NCI-H2107 treated with DMSO at 0.1 percent for 48 hours (cell line): Measurements from ENCODE around the gene TMC2.
A peak's percentile ranks its signal among the peaks of the same experiment; 100 is the strongest.

Source experiments
- DNase-seq: peaks from one replicate; lab custom pipeline; 2025; ENCODE audit not compliant: unreplicated experiment; lab: John Stamatoyannopoulos, UW

The TMC2 gene

DNA sequence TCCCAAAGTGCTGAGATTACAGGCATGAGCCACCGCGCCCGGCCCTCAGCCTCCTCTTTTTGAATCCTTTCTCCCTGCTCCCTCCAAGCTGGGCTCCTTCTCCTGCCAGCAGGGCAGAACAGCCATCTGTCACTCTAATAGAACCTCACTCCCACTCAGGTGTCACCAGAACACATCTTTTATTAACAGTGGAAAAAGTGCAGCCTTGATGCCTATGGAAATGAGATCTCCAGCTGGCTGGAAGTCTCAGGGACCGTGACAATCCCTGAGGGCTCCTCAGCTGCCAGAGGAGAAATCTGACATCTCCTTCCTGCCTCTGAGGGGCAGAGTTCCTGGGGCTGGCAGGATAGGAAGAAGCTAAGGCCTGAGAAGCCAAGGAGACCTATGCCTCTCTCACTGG, 28.0 kb downstream of the TMC2 start:
- DNase-seq: no peak

DNA sequence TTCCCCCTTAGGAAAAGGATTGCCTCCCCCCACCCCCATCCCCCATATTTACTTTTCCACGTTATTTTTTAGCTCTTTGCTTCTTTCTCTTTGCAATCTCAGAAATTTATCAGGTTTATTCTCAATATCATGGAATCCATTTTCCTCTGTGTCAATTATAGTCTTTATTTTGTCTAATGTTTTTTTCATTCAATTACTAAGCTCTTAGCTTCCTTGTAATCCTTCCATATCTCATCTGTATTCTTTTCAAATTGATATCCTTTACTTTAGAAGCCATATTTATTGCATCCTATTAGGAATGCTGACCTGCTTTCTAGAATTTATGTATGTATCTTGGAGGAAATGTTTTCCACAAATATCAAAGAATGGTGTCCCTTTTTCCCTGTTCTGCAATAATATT, 39.3 kb downstream of the TMC2 start:
- no peak for DNase-seq

DNA sequence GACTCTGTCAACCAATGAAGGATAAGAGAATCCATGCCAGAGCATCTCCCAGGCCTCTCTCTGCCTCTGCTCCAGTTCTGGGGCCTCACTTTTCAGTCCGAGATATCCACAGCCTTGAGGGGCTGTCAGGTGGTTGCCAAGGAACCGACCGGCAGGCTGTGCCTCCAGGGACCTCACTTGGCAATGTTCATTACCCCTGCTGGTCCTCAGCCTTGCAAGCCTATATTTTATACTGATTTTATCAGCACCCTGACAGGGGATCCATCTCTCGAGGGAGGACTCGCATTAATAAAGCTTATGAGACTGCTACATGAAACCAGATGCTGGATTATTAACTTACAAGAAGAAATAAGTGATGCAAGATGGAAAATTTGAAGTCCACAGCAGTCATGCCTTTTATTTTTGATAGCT, 39.9 kb downstream of the TMC2 start:
- DNase-seq: no peak

DNA sequence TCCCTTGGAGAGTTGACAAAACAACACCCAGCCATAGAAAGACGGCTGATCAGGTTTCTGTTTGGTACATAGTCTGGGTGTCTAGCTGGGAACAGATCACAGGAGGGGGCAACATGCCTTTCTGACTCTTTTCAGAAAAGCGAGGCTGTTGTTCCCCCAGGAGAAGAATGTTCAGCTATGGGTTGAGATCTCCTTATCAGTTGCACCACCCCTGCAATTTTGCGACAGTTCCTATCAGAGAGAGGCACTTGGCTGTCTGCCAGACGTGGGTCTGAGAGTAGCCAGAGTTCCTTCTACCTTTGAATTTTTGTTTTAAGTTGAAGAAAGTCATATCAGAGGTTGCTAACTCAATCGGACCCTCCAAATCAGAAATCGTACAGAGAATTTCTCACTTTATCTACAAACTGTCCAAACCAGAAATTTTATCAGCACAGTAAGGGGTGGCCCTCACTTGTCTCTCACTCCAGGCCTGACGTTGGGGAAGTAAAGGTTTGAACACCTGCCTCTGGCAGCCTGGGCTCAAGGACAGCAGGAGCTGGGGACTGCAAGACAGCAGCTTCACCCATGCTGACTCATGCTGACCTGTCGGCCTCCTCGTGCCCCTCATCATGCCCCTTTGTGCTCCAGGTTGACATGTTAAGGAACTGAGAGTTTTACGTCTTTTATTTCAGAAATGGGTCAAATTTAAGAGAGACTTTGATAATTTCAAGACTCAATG, 42.3 kb downstream of the TMC2 start:
- peak; percentile 7 for DNase-seq

DNA sequence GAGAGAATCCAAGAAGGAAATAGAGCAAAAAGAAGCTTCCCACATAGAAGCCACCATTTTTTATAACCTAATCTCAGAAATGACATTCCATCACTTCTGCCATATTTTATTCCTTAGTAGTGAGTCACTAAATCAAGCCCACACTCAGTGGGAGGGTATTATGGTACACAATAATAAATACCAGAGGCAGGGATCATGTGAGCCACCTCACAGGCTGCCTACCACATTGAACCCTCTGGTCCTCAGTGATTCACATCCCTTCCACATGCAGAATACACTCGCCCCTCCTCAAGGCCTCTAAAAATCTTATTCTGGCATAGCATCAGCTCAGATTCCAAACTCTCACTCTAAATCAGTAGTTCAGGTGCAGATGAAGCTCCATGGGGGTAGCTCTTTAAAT, 49.4 kb downstream of the TMC2 start:
- DNase-seq: no peak

DNA sequence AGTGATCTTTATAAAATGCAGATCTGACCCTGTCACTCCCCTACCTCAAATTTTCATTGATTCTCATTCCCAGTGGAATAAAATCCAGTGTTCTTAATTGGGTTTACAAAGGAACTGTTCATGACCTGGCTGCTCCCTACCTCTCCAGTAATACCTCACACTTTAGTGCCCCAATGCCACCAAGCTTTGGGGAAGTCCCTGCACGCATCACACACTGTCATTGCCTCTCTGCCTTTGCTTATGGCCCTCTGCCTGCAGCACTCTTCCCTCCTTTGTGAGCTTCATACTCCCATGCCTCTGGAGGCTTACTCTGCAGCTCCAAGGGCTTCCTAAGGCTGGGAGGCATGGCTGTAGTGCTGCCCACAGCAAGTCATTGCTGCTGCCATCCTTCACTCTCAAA, 57.4 kb downstream of the TMC2 start:
- DNase-seq: no peak

DNA sequence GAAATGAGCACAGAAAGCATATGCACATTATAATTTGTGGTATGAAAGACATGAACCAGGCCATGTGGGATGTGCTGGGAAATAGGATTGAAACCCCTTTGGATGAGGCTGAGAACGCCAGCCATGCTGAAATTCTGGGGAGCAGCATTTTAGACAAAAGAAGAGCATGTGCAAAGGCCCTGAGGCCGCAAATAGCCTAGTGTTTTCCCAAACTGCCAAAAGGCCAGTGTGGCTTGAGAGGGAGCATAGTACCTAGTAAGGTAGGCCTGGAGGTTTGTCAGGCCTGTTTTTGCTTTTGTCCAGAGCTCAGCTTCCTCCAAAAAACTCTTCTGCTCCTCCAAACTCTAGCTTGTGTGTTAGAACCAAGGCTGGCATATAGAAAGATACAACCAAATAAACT, 58.7 kb downstream of the TMC2 start:
- no peak for DNase-seq

DNA sequence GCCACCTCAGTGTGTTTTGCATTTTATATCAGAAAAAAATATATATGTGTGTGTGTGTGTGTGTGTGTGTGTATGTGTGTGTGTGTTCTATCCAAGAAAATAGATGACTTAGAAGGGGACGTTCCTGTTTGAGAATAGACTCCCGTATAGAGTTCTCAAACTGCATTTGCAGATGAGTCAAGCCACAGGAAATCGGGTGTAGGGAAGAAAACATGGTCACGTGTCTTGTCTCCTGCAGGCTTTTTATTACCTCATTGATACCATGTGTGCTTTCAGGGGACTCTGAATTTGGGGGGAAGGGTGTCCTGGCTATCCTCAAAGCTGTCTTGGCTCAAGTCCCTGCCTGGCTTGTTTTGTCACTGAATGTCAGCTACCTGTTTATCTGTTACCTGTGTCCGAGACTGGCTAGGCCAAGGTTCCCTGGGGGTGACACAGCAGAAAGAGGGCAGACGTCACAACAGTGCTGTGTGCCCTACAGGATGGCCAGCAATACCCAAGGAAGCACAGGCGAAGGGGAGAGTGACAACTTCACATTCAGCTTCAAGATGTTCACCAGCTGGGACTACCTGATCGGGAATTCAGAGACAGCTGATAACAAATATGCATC, 60.4 kb downstream of the TMC2 start:
- DNase-seq: no peak

DNA sequence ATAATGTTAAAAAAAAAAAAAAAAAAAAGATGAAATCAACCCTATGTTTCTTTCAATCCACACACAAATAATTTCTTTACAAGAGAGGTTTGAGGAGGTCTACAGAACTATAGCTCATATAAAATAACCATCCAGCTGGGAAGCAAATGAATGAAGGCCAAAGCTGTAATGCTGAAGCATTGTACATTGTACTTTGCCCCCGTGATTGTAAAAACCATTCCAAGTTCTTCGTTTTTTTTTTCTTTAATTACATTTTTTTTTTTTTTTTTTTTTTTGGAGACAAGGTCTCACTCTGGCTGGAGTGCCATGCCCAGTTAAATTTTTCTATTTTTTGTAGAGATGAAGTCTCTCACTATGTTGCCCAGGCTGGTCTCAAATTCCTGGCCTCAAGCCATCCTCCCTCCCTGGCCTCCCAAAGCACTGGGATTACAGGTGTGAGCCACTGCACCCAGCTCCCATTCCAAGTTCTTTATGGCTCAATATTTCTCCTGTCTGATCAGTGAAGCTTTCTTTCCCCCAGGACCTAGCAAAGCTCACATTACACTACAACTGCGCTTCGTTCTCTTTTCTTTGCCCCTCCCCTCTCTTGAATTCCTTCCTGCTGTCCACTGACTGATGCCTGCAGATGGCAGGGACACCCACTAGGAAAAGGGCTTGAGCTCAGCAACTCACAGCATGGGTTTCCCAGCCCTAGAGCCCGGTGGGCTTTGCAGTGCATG, 63.1 kb downstream of the TMC2 start:
- DNase-seq: peak; percentile 27

DNA sequence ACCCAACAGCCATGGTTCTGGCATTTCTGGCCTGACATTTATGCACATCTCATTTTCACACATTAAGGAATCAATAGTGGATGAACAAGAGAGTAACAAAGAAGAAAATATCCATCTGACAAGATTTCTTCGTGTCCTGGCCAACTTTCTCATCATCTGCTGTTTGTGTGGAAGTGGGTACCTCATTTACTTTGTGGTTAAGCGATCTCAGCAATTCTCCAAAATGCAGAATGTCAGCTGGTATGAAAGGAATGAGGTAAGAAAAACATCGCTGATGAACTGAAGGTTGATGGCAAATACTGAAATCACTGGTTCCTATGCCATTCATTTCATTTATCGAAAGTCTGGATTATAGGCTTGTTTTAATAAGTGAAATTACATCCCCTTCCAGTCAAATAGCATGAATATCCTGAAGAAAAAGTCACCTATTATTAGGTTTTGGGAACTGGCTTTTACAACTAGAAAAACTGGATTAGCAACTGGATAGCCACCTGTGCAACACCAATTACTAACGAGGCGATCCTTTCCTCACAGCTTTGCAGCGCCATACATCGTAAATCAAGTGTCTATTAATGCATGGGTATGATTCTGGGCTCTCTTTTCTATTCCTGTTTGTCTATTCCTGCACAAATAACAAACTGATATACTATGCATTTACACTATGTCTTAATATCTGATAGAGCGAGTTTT, 65.8 kb downstream of the TMC2 start:
- no peak for DNase-seq

DNA sequence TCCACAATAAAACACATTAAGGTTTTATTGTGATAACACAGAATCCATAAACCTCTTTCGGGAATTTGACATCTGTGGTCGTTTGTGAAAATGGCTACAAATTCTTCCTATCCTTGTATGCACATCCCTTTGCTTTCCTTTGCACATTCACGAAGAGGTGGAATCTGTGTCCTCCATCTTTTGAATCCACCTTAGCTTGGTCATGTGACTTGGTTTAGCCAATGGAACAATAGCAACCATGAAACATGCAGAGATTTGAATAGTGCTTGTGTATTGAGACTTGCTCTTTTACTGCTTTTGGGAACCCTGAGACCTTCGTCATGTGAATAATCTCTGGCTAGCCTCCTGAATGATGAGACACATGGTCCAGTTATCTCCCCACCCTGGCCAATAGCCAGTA, 66.4 kb downstream of the TMC2 start:
- DNase-seq: no peak

DNA sequence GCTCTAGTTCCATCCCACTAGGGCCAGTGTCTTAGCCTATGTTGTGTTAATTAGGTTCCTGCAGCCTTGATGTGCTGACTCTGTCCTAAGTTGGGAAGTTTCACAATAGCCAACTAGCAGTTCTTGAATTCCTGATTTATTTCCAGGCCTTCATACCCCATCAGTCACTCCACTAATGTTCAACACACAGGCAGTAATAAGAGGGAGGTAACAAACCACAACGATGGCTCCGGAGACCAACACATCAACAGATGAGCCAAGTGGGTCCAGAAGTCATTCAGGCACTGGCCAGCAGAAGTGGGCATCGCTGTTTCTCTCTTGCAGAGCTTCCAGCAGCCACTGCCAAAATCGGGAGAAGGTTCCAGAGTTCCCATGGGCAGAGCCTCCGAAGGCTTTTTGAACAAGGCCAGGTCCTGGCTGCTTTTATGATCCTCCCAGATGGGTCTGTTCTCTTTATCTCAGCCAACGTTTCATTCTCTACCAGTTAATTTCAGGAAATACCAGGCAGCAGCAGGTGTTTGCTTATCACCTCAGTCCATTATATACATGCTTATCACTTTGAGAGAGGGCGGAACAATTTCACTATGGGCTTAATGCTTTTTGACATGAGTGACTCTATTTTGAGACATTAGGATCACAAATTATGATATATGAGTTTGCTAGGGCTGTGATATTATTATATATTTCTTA, 67.6 kb downstream of the TMC2 start:
- peak; percentile 18 for DNase-seq

DNA sequence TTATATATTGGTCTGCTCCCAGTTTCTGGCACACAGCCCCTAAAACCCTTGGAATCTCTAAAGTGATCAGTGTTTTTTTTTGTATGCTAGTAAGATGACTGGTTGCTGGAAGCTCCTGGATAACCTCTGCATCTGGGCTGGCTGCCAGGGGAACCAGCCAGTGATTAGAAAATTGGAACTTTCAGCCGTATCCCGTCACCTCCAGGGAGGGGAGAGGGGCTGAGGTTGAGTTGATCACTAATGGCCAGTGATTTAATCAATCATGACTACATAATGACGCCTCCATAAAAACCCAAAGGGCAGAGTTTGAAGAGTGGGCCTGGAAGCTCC, 68.1 kb downstream of the TMC2 start:
- no peak for DNase-seq

DNA sequence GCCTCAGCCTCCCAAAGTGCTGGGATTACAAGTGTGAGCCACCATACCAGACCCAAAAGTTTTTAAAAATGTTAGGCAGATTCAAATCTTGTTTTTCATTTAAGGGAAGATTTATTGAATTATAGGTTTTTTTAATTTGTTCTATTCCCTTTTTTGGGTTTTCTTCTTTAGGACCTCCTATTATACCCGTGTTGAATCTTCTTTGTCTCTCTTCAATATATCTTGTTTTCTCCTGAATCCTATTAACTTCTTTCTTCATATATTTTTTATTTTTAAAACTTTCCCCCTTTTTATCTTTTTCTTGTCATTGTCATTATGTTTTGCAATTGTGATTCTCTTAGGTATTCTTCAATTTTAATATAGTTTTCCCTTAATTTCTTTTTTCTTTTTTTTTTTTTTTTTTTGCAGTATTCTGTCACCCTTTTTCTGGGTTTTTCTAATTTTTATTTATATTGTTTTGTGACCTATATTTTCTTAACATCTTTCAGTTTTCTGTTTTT, 70.2 kb downstream of the TMC2 start:
- no peak for DNase-seq

DNA sequence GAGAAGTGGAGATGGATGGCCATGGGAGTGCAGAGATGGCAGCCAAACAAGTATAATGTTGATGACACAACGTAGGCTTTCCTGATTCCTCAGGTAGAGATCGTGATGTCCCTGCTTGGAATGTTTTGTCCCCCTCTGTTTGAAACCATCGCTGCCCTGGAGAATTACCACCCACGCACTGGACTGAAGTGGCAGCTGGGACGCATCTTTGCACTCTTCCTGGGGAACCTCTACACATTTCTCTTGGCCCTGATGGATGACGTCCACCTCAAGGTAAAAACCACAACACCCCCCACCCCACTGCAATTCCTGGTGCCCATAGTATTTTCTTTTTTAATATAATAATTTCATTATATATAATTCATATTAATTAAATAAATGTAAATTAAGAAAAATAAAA, 74.0 kb downstream of the TMC2 start:
- DNase-seq: no peak

DNA sequence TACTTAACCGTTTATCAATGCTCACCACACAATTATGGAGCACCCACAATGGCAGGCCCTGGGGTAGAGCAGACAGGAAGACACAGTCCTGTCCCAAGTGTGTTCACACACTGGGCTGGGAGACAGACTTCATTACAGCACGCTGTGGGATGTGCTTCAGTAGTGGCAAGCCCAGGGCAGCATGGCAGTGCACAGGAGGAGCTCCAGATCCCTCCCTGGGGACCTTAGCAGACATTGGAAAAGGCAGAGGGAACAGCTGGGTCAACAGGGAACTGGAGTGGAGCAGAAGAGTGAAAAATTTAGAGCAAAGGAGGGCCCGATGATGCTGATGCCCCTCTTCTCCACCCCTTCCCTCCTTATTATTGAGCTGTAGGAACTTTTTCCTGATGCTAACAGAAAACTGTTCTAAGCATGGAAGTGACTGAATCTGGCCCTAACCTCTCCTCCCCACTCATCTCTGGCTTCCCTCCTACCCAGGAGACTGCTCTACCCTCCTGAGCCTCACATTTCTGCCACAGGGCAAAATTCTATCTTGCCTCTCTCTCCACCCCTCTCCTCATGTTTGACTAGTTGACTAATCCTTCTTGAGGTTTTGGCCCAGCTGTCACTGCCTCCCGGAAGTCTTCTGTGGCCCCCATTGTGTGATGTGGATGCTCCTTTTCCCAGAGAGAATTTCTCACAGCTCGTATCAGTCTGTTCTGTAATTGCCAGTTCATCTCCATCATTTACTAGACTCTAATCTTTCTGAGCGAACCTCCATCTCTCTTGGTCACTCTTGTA, 74.8 kb downstream of the TMC2 start:
- DNase-seq: no peak

DNA sequence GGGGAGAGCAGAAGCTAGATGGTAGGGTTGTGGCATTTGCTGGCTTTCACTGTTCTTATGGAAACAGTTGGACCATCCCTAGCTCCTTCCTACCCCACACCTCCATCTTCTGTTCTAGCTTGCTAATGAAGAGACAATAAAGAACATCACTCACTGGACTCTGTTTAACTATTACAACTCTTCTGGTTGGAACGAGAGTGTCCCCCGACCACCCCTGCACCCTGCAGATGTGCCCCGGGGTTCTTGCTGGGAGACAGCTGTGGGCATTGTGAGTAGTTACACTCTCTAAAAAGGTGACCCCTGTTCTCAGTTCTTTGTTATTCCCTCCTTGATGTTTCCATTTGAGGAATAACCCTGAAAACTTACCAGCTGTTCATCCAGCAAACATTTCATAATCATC, 75.7 kb downstream of the TMC2 start:
- no peak for DNase-seq

DNA sequence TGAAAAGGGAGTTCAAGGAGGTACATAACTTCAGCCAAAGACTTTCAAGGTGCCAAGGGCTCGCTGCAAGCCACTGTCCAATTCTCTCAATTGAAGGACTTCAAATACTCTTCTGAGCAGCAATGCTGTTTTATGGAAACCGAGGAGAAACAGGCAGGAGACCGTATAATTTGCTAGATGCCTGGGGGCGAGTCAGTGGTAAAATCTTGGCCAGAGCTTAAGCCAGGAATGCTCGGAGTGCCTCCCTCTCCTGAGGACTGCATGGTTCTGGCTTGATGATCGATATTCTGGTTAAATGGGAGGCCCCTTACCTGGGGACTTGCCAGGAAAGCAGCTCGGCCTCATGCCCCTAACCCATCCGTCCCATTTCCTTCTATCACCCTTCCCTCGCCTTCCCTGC, 80.3 kb downstream of the TMC2 start:
- no peak for DNase-seq

DNA sequence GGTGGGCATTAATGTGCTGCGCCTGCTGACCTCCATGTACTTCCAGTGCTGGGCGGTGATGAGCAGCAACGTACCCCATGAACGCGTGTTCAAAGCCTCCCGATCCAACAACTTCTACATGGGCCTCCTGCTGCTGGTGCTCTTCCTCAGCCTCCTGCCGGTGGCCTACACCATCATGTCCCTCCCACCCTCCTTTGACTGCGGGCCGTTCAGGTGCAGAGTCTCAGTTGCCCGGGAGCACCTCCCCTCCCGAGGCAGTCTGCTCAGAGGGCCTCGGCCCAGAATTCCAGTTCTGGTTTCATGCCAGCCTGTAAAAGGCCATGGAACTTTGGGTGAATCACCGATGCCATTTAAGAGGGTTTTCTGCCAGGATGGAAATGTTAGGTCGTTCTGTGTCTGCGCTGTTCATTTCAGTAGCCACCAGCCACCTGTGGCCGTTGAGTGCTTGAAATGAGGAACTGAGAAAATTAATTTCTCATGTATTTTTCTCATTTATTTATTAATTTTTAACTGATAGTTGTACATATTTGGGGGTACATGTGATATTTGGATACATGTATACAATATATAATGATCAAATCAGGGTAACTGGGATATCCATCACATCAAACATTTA, 80.8 kb downstream of the TMC2 start:
- DNase-seq: no peak

DNA sequence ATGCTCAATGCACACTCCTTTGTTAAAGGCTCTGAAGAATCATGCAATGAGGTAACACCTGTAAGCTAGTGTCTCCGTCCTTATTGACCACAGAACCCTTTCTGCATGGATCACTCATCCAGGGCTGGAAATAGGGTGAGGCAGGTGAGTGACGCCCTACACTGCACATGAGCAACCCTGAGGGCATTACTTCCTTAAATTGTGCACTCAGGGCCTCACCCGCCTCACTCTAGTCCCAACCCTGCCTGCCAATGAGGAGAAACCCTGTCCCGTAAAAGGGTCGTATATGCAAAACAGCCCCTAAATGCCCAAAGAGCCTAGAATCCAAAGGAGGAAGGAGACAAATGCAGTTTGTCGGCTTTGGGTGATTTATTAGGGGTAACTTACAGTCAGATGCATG, 82.4 kb downstream of the TMC2 start:
- DNase-seq: no peak
